Lower lobe of right lung (tissue), 2 donors: ENCODE results near the gene HS6ST3. TPM values are rescaled to one million over a fixed set of nuclear protein-coding genes. Genes with fewer than 3 reads are reported as not detected.

Source experiments
- ATAC-seq, 2 donors: fragments of 200-7000 bp; cut with Tn5 transposase; one replicate each; pipeline ENCODE4 v1.9.1; 2020 to 2022; ENCODE audit warnings: mild to moderate bottlenecking in 2 of 2, moderate library complexity in 2 of 2
- DNase-seq: peaks from one replicate; pipeline ENCODE4 v3.0.0-alpha.2; 2020
- H3K27ac ChIP-seq: fragments of 200-600 bp; one replicate; pipeline ENCODE4 v1.8.0; 2022
- H3K27me3 ChIP-seq: fragments of 200-600 bp; one replicate; pipeline ENCODE4 v1.8.0; 2022; ENCODE audit warnings: low read depth
- H3K36me3 ChIP-seq: fragments of 200-600 bp; one replicate; pipeline ENCODE4 v1.8.0; 2022; ENCODE audit warnings: mild to moderate bottlenecking
- H3K4me1 ChIP-seq: fragments of 200-600 bp; one replicate; pipeline ENCODE4 v1.8.0; 2022
- H3K4me3 ChIP-seq: fragments of 200-600 bp; one replicate; pipeline ENCODE4 v1.8.0; 2022; ENCODE audit warnings: mild to moderate bottlenecking
- H3K9me3 ChIP-seq: fragments of 200-600 bp; one replicate; pipeline ENCODE4 v1.8.0; 2022
- intact Hi-C: fragments of 100-400 bp; cut with DNase I; formaldehyde crosslinking; loops from one replicate; pipeline ENCODE4 v1.11.0; 2022
- total RNA-seq: library from RNA; stranded (reverse); fragmentation: NEBNext Ultra II Directional; extraction: Animal tissue kit (Norgen Biotek cat#: 25700); gene quantifications from one replicate; pipeline ENCODE4 v1.2.1, GENCODE V29; 2021
- TF ChIP-seq, protein P1 (sequence below): fragments of 200-600 bp; IDR thresholded peaks from one replicate; pipeline ENCODE4 v1.8.0; 2022; ENCODE audit warnings: antibody characterized with exemption, mild to moderate bottlenecking
- donor health status: DM: no; HTN: yes; CAD: no; lungs with severe emphysema.

The HS6ST3 gene
- total RNA-seq, 1 donor from 2014 or later: 0.06 TPM

DNA sequence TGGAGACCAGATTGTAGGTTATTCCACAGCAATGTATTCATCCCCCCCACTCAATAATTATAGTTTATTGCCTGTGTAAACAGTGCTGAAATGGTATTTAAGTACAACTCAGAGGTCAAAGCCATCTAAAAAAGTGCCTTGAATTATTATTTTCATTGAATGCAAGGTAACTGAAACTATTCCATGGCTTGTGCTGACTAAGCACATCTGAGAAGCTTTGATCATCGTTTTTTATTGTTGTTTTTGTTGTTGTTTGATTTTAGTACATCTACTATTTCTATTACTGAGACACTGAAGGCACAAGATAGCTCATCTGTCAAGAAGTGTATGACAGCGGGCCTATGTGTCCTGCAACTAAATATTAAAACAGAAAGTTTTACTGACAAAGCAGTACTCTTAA, 596.4 kb downstream of the HS6ST3 start:
- no peak for ATAC-seq
- TF ChIP-seq, protein P1, sequence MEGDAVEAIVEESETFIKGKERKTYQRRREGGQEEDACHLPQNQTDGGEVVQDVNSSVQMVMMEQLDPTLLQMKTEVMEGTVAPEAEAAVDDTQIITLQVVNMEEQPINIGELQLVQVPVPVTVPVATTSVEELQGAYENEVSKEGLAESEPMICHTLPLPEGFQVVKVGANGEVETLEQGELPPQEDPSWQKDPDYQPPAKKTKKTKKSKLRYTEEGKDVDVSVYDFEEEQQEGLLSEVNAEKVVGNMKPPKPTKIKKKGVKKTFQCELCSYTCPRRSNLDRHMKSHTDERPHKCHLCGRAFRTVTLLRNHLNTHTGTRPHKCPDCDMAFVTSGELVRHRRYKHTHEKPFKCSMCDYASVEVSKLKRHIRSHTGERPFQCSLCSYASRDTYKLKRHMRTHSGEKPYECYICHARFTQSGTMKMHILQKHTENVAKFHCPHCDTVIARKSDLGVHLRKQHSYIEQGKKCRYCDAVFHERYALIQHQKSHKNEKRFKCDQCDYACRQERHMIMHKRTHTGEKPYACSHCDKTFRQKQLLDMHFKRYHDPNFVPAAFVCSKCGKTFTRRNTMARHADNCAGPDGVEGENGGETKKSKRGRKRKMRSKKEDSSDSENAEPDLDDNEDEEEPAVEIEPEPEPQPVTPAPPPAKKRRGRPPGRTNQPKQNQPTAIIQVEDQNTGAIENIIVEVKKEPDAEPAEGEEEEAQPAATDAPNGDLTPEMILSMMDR: no peak
- no peak for DNase-seq
- H3K9me3 ChIP-seq: no peaks in the 10 kb centered on the region
- no peak overlapping the region for H3K27ac ChIP-seq
- H3K27me3 ChIP-seq: no peaks in the 10 kb centered on the region
- intact Hi-C loops: no loop called here
- H3K4me1 ChIP-seq: no peaks in the 10 kb centered on the region
- H3K36me3 ChIP-seq: no peaks in the 10 kb centered on the region
- no peak overlapping the region for H3K4me3 ChIP-seq

DNA sequence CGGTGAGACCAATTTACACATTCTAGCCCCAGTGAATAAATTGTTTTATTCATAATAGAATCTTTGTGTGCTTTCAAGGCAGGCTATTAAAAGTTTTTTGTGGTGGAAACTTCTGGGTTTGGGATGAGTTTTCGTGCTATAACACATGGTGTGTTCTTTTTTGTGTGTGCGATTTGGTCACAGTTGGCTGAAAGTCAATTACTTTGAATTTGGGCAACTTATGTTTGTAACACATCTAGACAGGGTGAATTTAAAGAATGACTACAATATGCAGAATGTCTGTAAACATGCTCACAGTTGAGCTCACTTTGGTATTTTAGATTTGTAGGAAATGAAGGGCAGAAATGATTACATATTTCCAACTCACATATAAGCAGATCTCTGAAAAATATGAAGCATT, 597.3 kb downstream of the HS6ST3 start:
- no peak for ATAC-seq
- H3K27me3 ChIP-seq: no peaks in the 10 kb centered on the region
- intact Hi-C loops: no loop called here

DNA sequence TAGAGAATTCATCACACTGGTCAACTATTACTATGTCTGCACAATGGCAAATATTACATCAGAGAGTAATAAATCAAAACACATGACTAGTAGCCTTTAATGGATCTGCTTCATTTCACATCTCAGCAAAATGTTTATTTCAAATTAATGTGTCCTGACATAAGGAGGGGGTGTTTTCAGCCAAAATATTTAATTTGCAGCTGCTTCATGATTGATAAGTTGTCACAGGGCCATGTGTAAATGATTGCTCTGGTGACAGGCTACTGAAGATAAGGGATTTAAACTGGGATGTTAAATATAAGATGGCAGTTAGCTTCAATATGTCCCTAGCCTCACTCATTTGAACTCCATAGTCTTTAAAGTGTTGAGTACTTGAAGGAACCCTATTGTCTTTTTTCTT, 601.1 kb downstream of the HS6ST3 start:
- no peak overlapping the region for H3K27ac ChIP-seq
- intact Hi-C loops: no loop called here
- no peaks in the 10 kb centered on the region for H3K36me3 ChIP-seq
- H3K4me1 ChIP-seq: no peaks in the 10 kb centered on the region
- H3K27me3 ChIP-seq: no peaks in the 10 kb centered on the region
- ATAC-seq (no peak), DNase-seq (no peak)
- TF ChIP-seq, protein P1: no peak
- no peaks in the 10 kb centered on the region for H3K9me3 ChIP-seq
- no peak overlapping the region for H3K4me3 ChIP-seq

More for the DNA sequence above, 597.3 kb downstream of the HS6ST3 start:
- Histone ChIP-seq H3K9me3 (no peaks in the 10 kb centered on the region), H3K4me3 (no peak overlapping the region), H3K27ac (no peak overlapping the region), H3K36me3 (no peaks in the 10 kb centered on the region), H3K4me1 (no peaks in the 10 kb centered on the region)
- TF ChIP-seq, protein P1: no peak
- no peak for DNase-seq

DNA sequence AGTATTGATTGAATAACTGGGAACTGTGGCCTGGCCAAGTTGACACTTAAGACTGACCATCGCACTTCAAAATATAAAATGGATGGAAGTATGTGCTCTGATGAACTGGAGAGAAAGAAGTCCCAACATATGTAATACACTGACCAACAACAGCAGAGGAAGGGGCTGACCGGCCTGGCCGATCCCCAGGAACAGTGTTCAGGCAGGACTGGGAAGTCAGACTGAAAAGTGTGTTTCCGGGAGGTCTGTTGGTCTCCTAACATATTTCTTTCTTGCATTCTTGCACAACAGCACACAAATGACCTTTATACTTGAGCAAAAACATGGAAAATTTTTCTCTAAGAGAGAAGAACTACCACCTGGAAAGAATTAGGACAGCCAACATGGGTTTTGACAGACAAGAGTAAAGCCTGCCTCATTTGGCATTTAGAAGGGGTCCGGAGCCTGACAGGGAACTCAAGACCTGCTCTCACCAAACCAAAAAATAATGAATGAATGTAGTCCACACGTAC, 606.5 kb downstream of the HS6ST3 start:
- no peaks in the 10 kb centered on the region for H3K9me3 ChIP-seq
- no peak overlapping the region for H3K4me3 ChIP-seq
- DNase-seq (no peak), ATAC-seq (no peak)
- intact Hi-C loops: no loop called here
- no peak overlapping the region for H3K27ac ChIP-seq
- TF ChIP-seq, protein P1: no peak
- H3K27me3 ChIP-seq: no peaks in the 10 kb centered on the region
- H3K4me1 ChIP-seq: no peaks in the 10 kb centered on the region
- H3K36me3 ChIP-seq: no peaks in the 10 kb centered on the region

DNA sequence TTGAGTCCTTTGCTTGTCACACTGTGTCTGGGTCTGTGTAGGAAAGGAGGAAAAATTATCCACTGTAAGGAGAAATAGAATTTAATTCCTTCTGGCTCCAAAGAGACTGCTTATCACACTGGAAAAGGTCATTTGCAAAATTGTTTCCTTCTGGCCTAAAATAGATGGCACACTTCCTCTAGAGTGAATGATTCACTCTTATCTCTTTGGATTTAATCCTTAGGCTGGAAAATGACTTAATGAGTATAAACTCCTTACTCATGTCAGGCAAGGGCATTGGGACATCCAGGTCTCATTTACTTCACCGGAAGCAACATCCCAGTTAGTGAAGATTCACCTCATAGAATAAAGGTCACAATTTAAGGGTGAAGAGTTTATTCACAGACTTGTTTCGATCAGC, 610.8 kb downstream of the HS6ST3 start:
- Histone ChIP-seq H3K27me3 (no peaks in the 10 kb centered on the region), H3K4me1 (no peaks in the 10 kb centered on the region), H3K4me3 (no peak overlapping the region), H3K27ac (no peak overlapping the region), H3K36me3 (no peaks in the 10 kb centered on the region), H3K9me3 (no peaks in the 10 kb centered on the region)
- no peak for ATAC-seq
- intact Hi-C loops: no loop called here
- DNase-seq: no peak
- TF ChIP-seq, protein P1: no peak

DNA sequence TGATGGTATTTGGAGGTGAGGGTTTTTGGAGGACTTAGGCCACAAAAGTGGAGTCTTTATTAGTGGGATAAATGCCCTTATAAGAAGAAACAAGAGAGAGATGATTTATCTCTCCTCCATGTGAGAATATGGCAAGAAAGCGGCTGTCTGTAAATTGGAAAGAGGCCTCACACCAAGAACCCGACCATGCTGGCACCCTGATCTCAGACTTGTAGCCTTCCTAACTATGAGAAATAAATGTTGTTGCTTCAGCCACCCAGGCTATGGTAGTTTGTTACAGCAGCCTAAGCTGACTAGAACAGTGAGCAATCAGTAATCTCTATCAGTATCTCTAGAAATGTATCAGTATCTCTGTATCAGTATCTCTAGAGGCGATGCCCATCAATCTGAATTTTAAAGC, 617.2 kb downstream of the HS6ST3 start:
- no peak overlapping the region for H3K4me3 ChIP-seq
- no peaks in the 10 kb centered on the region for H3K27me3 ChIP-seq
- intact Hi-C loops: no loop called here
- no peaks in the 10 kb centered on the region for H3K4me1 ChIP-seq
- no peaks in the 10 kb centered on the region for H3K36me3 ChIP-seq
- no peak for DNase-seq
- TF ChIP-seq, protein P1: no peak
- ATAC-seq: no peak
- H3K27ac ChIP-seq: no peak overlapping the region
- H3K9me3 ChIP-seq: no peaks in the 10 kb centered on the region
